Esophagus (tissue), 2 donors: ENCODE measurements around the gene PRPF19. TPM values are rescaled to one million over a fixed set of nuclear protein-coding genes. Genes with fewer than 3 reads are reported as not detected.

Experiments used
- H3K27ac ChIP-seq, 2 donors: one replicate each; pipeline ENCODE4 v1.5.1; 2013; ENCODE audit warnings: low read depth in 2 of 2, mild to moderate bottlenecking in 2 of 2, inconsistent platforms in 1 of 2, low read length in 1 of 2, moderate library complexity in 1 of 2
- H3K27me3 ChIP-seq, 2 donors: one replicate each; pipeline ENCODE4 v1.6.1; 2013; ENCODE audit warnings: low read length in 2 of 2, control low read depth in 1 of 2, mild to moderate bottlenecking in 1 of 2; ENCODE audit not compliant: insufficient read depth in 2 of 2, control insufficient read depth in 1 of 2
- H3K36me3 ChIP-seq, 2 donors: one replicate each; pipeline ENCODE4 v1.6.1; 2013; ENCODE audit warnings: low read length in 1 of 2; ENCODE audit not compliant: control insufficient read depth in 2 of 2, insufficient read depth in 2 of 2
- H3K4me1 ChIP-seq, 2 donors: one replicate each; pipeline ENCODE4 v1.6.1; 2013; ENCODE audit warnings: low read length in 1 of 2; ENCODE audit not compliant: control insufficient read depth in 2 of 2, insufficient read depth in 2 of 2
- H3K4me3 ChIP-seq, 2 donors: one replicate each; pipeline ENCODE4 v1.5.1; 2013; ENCODE audit warnings: low read length in 2 of 2, mild to moderate bottlenecking in 2 of 2, low read depth in 1 of 2, moderate library complexity in 1 of 2
- H3K9me3 ChIP-seq, 2 donors: one replicate each; pipeline ENCODE4 v1.6.1; 2013; ENCODE audit warnings: mild to moderate bottlenecking in 2 of 2, low read depth in 1 of 2, low read length in 1 of 2, moderate library complexity in 1 of 2; ENCODE audit not compliant: control insufficient read depth in 2 of 2, insufficient read depth in 1 of 2
- WGBS, 2 donors: extraction: QIAGEN DNeasy Blood & Tissue Kit; methylation state at CpG; one replicate each; pipeline ENCODE4 v1.1.7; 2013; 5-methylcytosine and 5-hydroxymethylcytosine counted together
- polyA plus RNA-seq, 2 donors: library from polyadenylated mRNA; stranded (reverse); fragments of 200-250 nt; gene quantifications; one replicate each; pipeline ENCODE4 v1.2.3, GENCODE V29; 2013
- donor health status: healthy with polysubstance abuse.
- donor health status: Bipolar disorder and iron deficiency.

PRPF19 gene
- polyA plus RNA-seq, 2 donors, result 55.1 to 78.2 TPM

- WGBS, 2 donors, result 92 to 97% methylated on average over 7 of the region's 7 CpGs
- H3K27ac ChIP-seq, result no peak overlapping the region
- peaks cover 5 to 20% of the 10 kb centered on the region in 2 donors for H3K36me3 ChIP-seq
- no peaks in the 10 kb centered on the region for H3K9me3 ChIP-seq
- H3K4me1 ChIP-seq, result peaks cover 6 to 34% of the 10 kb centered on the region in 2 donors
- H3K27me3 ChIP-seq, result no peaks in the 10 kb centered on the region
- no peak overlapping the region for H3K4me3 ChIP-seq
These were observed 32.9 kb upstream of the PRPF19 start for GRCh38 chr11:60939301-60939700.

- Histone ChIP-seq H3K4me3 (no peak overlapping the region), H3K27me3 (no peaks in the 10 kb centered on the region), H3K36me3 (peaks cover 5 to 21% of the 10 kb centered on the region in 2 donors), H3K27ac (no peak overlapping the region), H3K9me3 (no peaks in the 10 kb centered on the region), H3K4me1 (peaks cover 6 to 32% of the 10 kb centered on the region in 2 donors)
- WGBS, 2 donors, result 88 to 89% methylated on average over 9 of the region's 9 CpGs
These were observed 32.1 kb upstream of the PRPF19 start for GRCh38 chr11:60938500-60938899.

GRCh38 chr11:60937811-60938210 is 31.4 kb upstream of the PRPF19 start:
- Histone ChIP-seq H3K36me3 (peaks cover 5 to 22% of the 10 kb centered on the region in 2 donors), H3K27me3 (no peaks in the 10 kb centered on the region), H3K27ac (no peak overlapping the region), H3K9me3 (no peaks in the 10 kb centered on the region), H3K4me3 (no peak overlapping the region), H3K4me1 (peaks cover 6 to 30% of the 10 kb centered on the region in 2 donors)
- 93 to 94% methylated on average over 8 of the region's 8 CpGs for WGBS, 2 donors

- Histone ChIP-seq H3K27ac (no peak overlapping the region), H3K9me3 (no peaks in the 10 kb centered on the region), H3K36me3 (peaks cover 5 to 17% of the 10 kb centered on the region in 2 donors), H3K4me3 (no peak overlapping the region), H3K4me1 (peaks cover 6 to 25% of the 10 kb centered on the region in 2 donors), H3K27me3 (no peaks in the 10 kb centered on the region)
- 68% methylated on average over 12 of the region's 12 CpGs for WGBS, 2 donors
These were observed 30.8 kb upstream of the PRPF19 start for GRCh38 chr11:60937144-60937527.

GRCh38 chr11:60936467-60937143 is 30.2 kb upstream of the PRPF19 start:
- Histone ChIP-seq H3K27ac (peak overlapping the region in 1 of 2 donors; percentile 28), H3K4me1 (peaks cover 6 to 20% of the 10 kb centered on the region in 2 donors)
- WGBS, 2 donors, result 88 to 89% methylated on average over 16 to 18 of the region's 18 CpGs

GRCh38 chr11:60935676-60936442 is 29.5 kb upstream of the PRPF19 start:
- Histone ChIP-seq H3K4me3 (no peak overlapping the region), H3K36me3 (peaks cover 0 to 17% of the 10 kb centered on the region in 2 donors), H3K9me3 (no peaks in the 10 kb centered on the region), H3K27ac (no peak overlapping the region), H3K27me3 (no peaks in the 10 kb centered on the region), H3K4me1 (peaks cover 4 to 16% of the 10 kb centered on the region in 2 donors)
- WGBS, 2 donors, result 85 to 87% methylated on average over 23 to 27 of the region's 27 CpGs

More at GRCh38 chr11:60936467-60937143, 30.2 kb upstream of the PRPF19 start:
- Histone ChIP-seq H3K4me3 (no peak overlapping the region), H3K36me3 (peaks cover 0 to 17% of the 10 kb centered on the region in 2 donors), H3K27me3 (no peaks in the 10 kb centered on the region), H3K9me3 (no peaks in the 10 kb centered on the region)

- 83 to 85% methylated on average over 21 of the region's 21 CpGs for WGBS, 2 donors
- H3K9me3 ChIP-seq, result no peaks in the 10 kb centered on the region
- H3K27ac ChIP-seq, result no peak overlapping the region
- H3K4me1 ChIP-seq, result peaks cover 4 to 15% of the 10 kb centered on the region in 2 donors
- no peak overlapping the region for H3K4me3 ChIP-seq
- no peaks in the 10 kb centered on the region for H3K27me3 ChIP-seq
- H3K36me3 ChIP-seq, result peaks cover 0 to 23% of the 10 kb centered on the region in 2 donors
These were observed 28.6 kb upstream of the PRPF19 start for GRCh38 chr11:60934790-60935605.

GRCh38 chr11:60934124-60934789 is 27.9 kb upstream of the PRPF19 start:
- 92% methylated on average over 53 to 57 of the region's 57 CpGs for WGBS, 2 donors
- Histone ChIP-seq H3K27ac (no peak overlapping the region), H3K27me3 (no peaks in the 10 kb centered on the region), H3K9me3 (no peaks in the 10 kb centered on the region), H3K4me1 (peaks cover 4 to 12% of the 10 kb centered on the region in 2 donors), H3K4me3 (no peak overlapping the region), H3K36me3 (peaks cover 0 to 23% of the 10 kb centered on the region in 2 donors)
